Hepatocyte (in vitro differentiated cells): Measurements from ENCODE around the gene PRKAG1. TPM values are rescaled to one million over a fixed set of nuclear protein-coding genes. Genes with fewer than 3 reads are reported as not detected.

Experiments used
- DNase-seq: peaks from one replicate; pipeline ENCODE4 v3.0.0-alpha.2; 2016; ENCODE audit warnings: low spot score
- H2AFZ ChIP-seq: fragments of 200-600 bp; sonication (generic); 2 replicates; pipeline ENCODE4 v1.6.0; 2016; ENCODE audit warnings: antibody characterized with exemption, mild to moderate bottlenecking
- H3K27ac ChIP-seq: fragments of 200-600 bp; sonication (generic); 2 replicates; pipeline ENCODE4 v1.5.1; 2016; ENCODE audit warnings: mild to moderate bottlenecking
- H3K27me3 ChIP-seq: fragments of 200-600 bp; sonication (generic); 2 replicates; pipeline ENCODE4 v1.6.1; 2016
- H3K36me3 ChIP-seq: fragments of 200-600 bp; sonication (generic); replicated peaks from 2 replicates; pipeline ENCODE4 v1.5.1; 2016; ENCODE audit warnings: low read depth; ENCODE audit not compliant: insufficient read depth
- H3K4me1 ChIP-seq: fragments of 200-600 bp; sonication (generic); 2 replicates; pipeline ENCODE4 v1.5.1; 2016; ENCODE audit warnings: mild to moderate bottlenecking, moderate library complexity; ENCODE audit not compliant: insufficient read depth
- H3K4me2 ChIP-seq: fragments of 200-600 bp; sonication (generic); 2 replicates; pipeline ENCODE4 v1.6.0; 2016
- H3K4me3 ChIP-seq: fragments of 200-600 bp; sonication (generic); 2 replicates; pipeline ENCODE4 v1.5.1; 2016; ENCODE audit warnings: mild to moderate bottlenecking
- H3K79me2 ChIP-seq: fragments of 200-600 bp; sonication (generic); 2 replicates; pipeline ENCODE4 v1.6.0; 2017; ENCODE audit warnings: mild to moderate bottlenecking
- H3K9me2 ChIP-seq: fragments of 200-600 bp; sonication (generic); replicated peaks from 2 replicates; pipeline ENCODE4 v1.6.0; 2017; ENCODE audit warnings: mild to moderate bottlenecking; ENCODE audit not compliant: insufficient read depth
- H3K9me3 ChIP-seq: fragments of 200-600 bp; sonication (generic); 2 replicates; pipeline ENCODE4 v1.5.1; 2016; ENCODE audit warnings: low read depth, mild to moderate bottlenecking
- H4K20me1 ChIP-seq: fragments of 200-600 bp; sonication (generic); 2 replicates; pipeline ENCODE4 v1.6.0; 2016; ENCODE audit warnings: mild to moderate bottlenecking; ENCODE audit not compliant: insufficient read depth, poor library complexity, severe bottlenecking
- CTCF ChIP-seq: fragments of 200-600 bp; sonication (generic); IDR thresholded peaks from 2 replicates; pipeline ENCODE4 v1.5.1; 2016; ENCODE audit warnings: antibody characterized with exemption, mild to moderate bottlenecking; ENCODE audit not compliant: poor library complexity
- EZH2 ChIP-seq: fragments of 200-600 bp; sonication (generic); IDR thresholded peaks from 2 replicates; pipeline ENCODE4 v1.6.1; 2016; ENCODE audit warnings: antibody characterized with exemption, mild to moderate bottlenecking, borderline replicate concordance
- EZH2phosphoT487 ChIP-seq: fragments of 200-600 bp; sonication (generic); IDR thresholded peaks from one replicate; pipeline ENCODE4 v1.6.1; 2018; ENCODE audit warnings: antibody characterized with exemption, mild to moderate bottlenecking, low read depth, moderate library complexity; ENCODE audit not compliant: unreplicated experiment, severe bottlenecking
- WGBS: methylation state at CpG from one replicate; pipeline ENCODE4 v1.1.6; 2016; ENCODE audit warnings: low lambda C conversion rate; ENCODE audit errors: missing lambda C conversion rate; 5-methylcytosine and 5-hydroxymethylcytosine counted together
- polyA plus RNA-seq: library from polyadenylated mRNA; unstranded; fragments of >200 nt; fragmentation: Nextera tagmentation; extraction: Ambion mirVana; gene quantifications from 2 replicates; pipeline ENCODE4 v1.2.1, GENCODE V29; 2016
- total RNA-seq: library from RNA; depleted of rRNA; stranded (reverse); fragments of >200 nt; gene quantifications from 2 replicates; pipeline ENCODE4 v1.2.3, GENCODE V29; 2014

PRKAG1 gene
- total and polyA plus RNA-seq, 2 experiments from 2014 or later = 46.0 to 61.5 TPM

GRCh38 chr12:49031573-49032161 lies 13.1 kb upstream of the PRKAG1 start:
- H2AFZ ChIP-seq = no peak overlapping the region
- H4K20me1 ChIP-seq = no peaks in the 10 kb centered on the region
- no peak for DNase-seq
- no peaks in the 10 kb centered on the region for H3K27me3 ChIP-seq
- H3K4me3 ChIP-seq = no peak overlapping the region
- no peak overlapping the region for H3K27ac ChIP-seq
- H3K4me2 ChIP-seq = no peak overlapping the region
- TF ChIP-seq EZH2 (no peak), EZH2phosphoT487 (no peak), CTCF (no peak)
- WGBS = 100% methylated on average over 8 of the region's 8 CpGs
- H3K4me1 ChIP-seq = no peaks in the 10 kb centered on the region
- H3K36me3 ChIP-seq = no peaks in the 10 kb centered on the region
- H3K9me3 ChIP-seq = no peaks in the 10 kb centered on the region
- H3K79me2 ChIP-seq = no peaks in the 10 kb centered on the region
- H3K9me2 ChIP-seq = no peaks in the 10 kb centered on the region

GRCh38 chr12:49030714-49031572 lies 12.4 kb upstream of the PRKAG1 start:
- Histone ChIP-seq H3K27ac (no peak overlapping the region), H3K9me3 (no peaks in the 10 kb centered on the region), H3K9me2 (no peaks in the 10 kb centered on the region), H3K36me3 (no peaks in the 10 kb centered on the region), H3K79me2 (no peaks in the 10 kb centered on the region), H3K27me3 (no peaks in the 10 kb centered on the region), H3K4me1 (no peaks in the 10 kb centered on the region), H3K4me2 (no peak overlapping the region), H4K20me1 (no peaks in the 10 kb centered on the region), H3K4me3 (no peak overlapping the region), H2AFZ (no peak overlapping the region)
- DNase-seq = no peak
- WGBS = 98% methylated on average over 19 of the region's 19 CpGs
- TF ChIP-seq EZH2 (no peak), EZH2phosphoT487 (no peak)

GRCh38 chr12:49030119-49030518 lies 11.5 kb upstream of the PRKAG1 start:
- no peak overlapping the region for H2AFZ ChIP-seq
- no peak for TF ChIP-seq EZH2phosphoT487
- no peak for TF ChIP-seq EZH2
- no peak for TF ChIP-seq CTCF
- H3K79me2 ChIP-seq = no peaks in the 10 kb centered on the region
- no peak overlapping the region for H3K4me3 ChIP-seq
- H3K27ac ChIP-seq = no peak overlapping the region
- no peaks in the 10 kb centered on the region for H3K9me2 ChIP-seq
- DNase-seq = no peak
- H3K36me3 ChIP-seq = no peaks in the 10 kb centered on the region
- no peaks in the 10 kb centered on the region for H3K9me3 ChIP-seq
- H3K4me1 ChIP-seq = no peaks in the 10 kb centered on the region
- H3K27me3 ChIP-seq = no peaks in the 10 kb centered on the region
- H4K20me1 ChIP-seq = no peaks in the 10 kb centered on the region
- no peak overlapping the region for H3K4me2 ChIP-seq
- 97% methylated on average over 3 of the region's 8 CpGs for WGBS

- TF ChIP-seq EZH2phosphoT487 (no peak), EZH2 (no peak), CTCF (no peak)
- no peaks in the 10 kb centered on the region for H3K79me2 ChIP-seq
- 97% methylated on average over 10 of the region's 10 CpGs for WGBS
- no peaks in the 10 kb centered on the region for H3K9me2 ChIP-seq
- H3K27ac ChIP-seq = no peak overlapping the region
- H3K4me2 ChIP-seq = no peak overlapping the region
- no peaks in the 10 kb centered on the region for H3K4me1 ChIP-seq
- H4K20me1 ChIP-seq = no peaks in the 10 kb centered on the region
- H3K4me3 ChIP-seq = no peak overlapping the region
- no peaks in the 10 kb centered on the region for H3K36me3 ChIP-seq
- DNase-seq = no peak
- H3K9me3 ChIP-seq = no peaks in the 10 kb centered on the region
- no peaks in the 10 kb centered on the region for H3K27me3 ChIP-seq
- no peak overlapping the region for H2AFZ ChIP-seq
Observed at GRCh38 chr12:49028666-49029275, 10.2 kb upstream of the PRKAG1 start.
